IMR-90 (cell line): ENCODE measurements around the gene GLB1L. TPM values are rescaled to one million over a fixed set of nuclear protein-coding genes. Genes with fewer than 3 reads are reported as not detected.

ENCODE experiments used
- ATAC-seq: fragments of 200-7000 bp; cut with Tn5 transposase; 2 replicates; pipeline ENCODE4 v1.9.1; 2020; ENCODE audit warnings: low read depth, mild to moderate bottlenecking, moderate library complexity
- BruUV-seq: library from RNA; stranded (reverse); fragments of 400-500 nt; replicated peaks from 2 replicates; lab custom pipeline; 2021; lab: Mats Ljungman, UMichigan
- CTCF ChIA-PET: fragments of 300-600 bp; formaldehyde crosslinking; extraction: SDS; loops from one replicate; lab custom pipeline; 2021; ENCODE audit warnings: antibody characterized with exemption; lab: Yijun Ruan, JAX
- POLR2A ChIA-PET: fragments of 300-600 bp; sonication (Branson Sonifier 250); formaldehyde crosslinking; loops from one replicate; lab custom pipeline; 2022; ENCODE audit warnings: antibody characterized with exemption; ENCODE audit not compliant: unreplicated experiment; lab: Charles Lee
- DNase-seq: peaks from one replicate; pipeline ENCODE4 v3.0.0; 2013
- H2AFZ ChIP-seq: replicated peaks from 2 replicates; pipeline ENCODE3; 2013; ENCODE audit warnings: low read length, mild to moderate bottlenecking; ENCODE audit not compliant: poor library complexity
- H2AK5ac ChIP-seq: 2 replicates; pipeline ENCODE4 v1.6.1; 2013; ENCODE audit warnings: low read depth, low read length, inconsistent platforms
- H2AK9ac ChIP-seq: replicated peaks from 2 replicates; pipeline ENCODE3; 2013; ENCODE audit warnings: mild to moderate bottlenecking, low read depth, low read length, moderate library complexity; ENCODE audit not compliant: poor library complexity
- H2BK120ac ChIP-seq: 2 replicates; pipeline ENCODE4 v1.6.1; 2013; ENCODE audit warnings: low read depth, low read length, inconsistent platforms
- H2BK15ac ChIP-seq: 3 replicates; pipeline ENCODE4 v1.6.1; 2013; ENCODE audit warnings: low read depth, low read length, inconsistent platforms
- H2BK20ac ChIP-seq: 2 replicates; pipeline ENCODE4 v1.6.1; 2013; ENCODE audit warnings: low read depth, mild to moderate bottlenecking, inconsistent platforms, low read length, moderate library complexity
- H2BK5ac ChIP-seq: 2 replicates; pipeline ENCODE4 v1.6.1; 2013; ENCODE audit warnings: mild to moderate bottlenecking, low read depth, low read length, inconsistent platforms; ENCODE audit not compliant: poor library complexity, severe bottlenecking
- H3K14ac ChIP-seq: replicated peaks from 2 replicates; pipeline ENCODE4 v1.6.1; 2013; ENCODE audit warnings: low read depth, low read length, inconsistent platforms
- H3K18ac ChIP-seq: 2 replicates; pipeline ENCODE4 v1.6.1; 2013; ENCODE audit warnings: low read depth, low read length, control low read depth
- H3K23ac ChIP-seq: 2 replicates; pipeline ENCODE4 v1.6.1; 2013; ENCODE audit warnings: low read depth, low read length, inconsistent platforms
- H3K27ac ChIP-seq: 2 replicates; pipeline ENCODE4 v1.5.1; 2013; ENCODE audit warnings: mild to moderate bottlenecking, control low read depth, low read length; ENCODE audit not compliant: insufficient read depth
- H3K27me3 ChIP-seq: 2 replicates; pipeline ENCODE4 v1.6.1; 2013; ENCODE audit warnings: low read length; ENCODE audit not compliant: control insufficient read depth, insufficient read depth
- H3K36me3 ChIP-seq: 2 replicates; pipeline ENCODE4 v1.6.1; 2013; ENCODE audit warnings: low read length, mixed read lengths; ENCODE audit not compliant: control insufficient read depth, insufficient read depth
- H3K4ac ChIP-seq: 2 replicates; pipeline ENCODE4 v1.6.1; 2013; ENCODE audit warnings: low read depth, low read length, inconsistent platforms
- H3K4me1 ChIP-seq: 2 replicates; pipeline ENCODE4 v1.6.1; 2013; ENCODE audit warnings: low read length, mixed read lengths; ENCODE audit not compliant: control insufficient read depth, insufficient read depth
- H3K4me2 ChIP-seq: 2 replicates; pipeline ENCODE4 v1.6.1; 2013; ENCODE audit warnings: low read depth, mild to moderate bottlenecking, control low read depth, low read length, moderate library complexity
- H3K4me3 ChIP-seq: 2 replicates; pipeline ENCODE4 v1.5.1; 2013; ENCODE audit warnings: low read depth, mild to moderate bottlenecking, control low read depth, low read length, moderate library complexity; ENCODE audit not compliant: insufficient read depth
- H3K56ac ChIP-seq: 2 replicates; pipeline ENCODE4 v1.6.1; 2013; ENCODE audit warnings: low read length, inconsistent platforms; ENCODE audit not compliant: insufficient read depth; ENCODE audit errors: extremely low read depth
- H3K79me1 ChIP-seq, 2 experiments: 2 replicates each; pipeline ENCODE4 v1.6.1; 2013; ENCODE audit warnings: low read length in 2 of 2, inconsistent platforms in 1 of 2, low read depth in 1 of 2
- H3K9ac ChIP-seq: 2 replicates; pipeline ENCODE4 v1.6.1; 2013; ENCODE audit warnings: low read depth, low read length, control low read depth
- H3K9me1 ChIP-seq: 2 replicates; pipeline ENCODE4 v1.6.1; 2013; ENCODE audit warnings: low read length, inconsistent platforms; ENCODE audit not compliant: insufficient read depth
- H3K9me3 ChIP-seq: 2 replicates; pipeline ENCODE4 v1.6.1; 2013; ENCODE audit warnings: low read length; ENCODE audit not compliant: control insufficient read depth, insufficient read depth
- H4K20me1 ChIP-seq: 2 replicates; pipeline ENCODE4 v1.6.1; 2013; ENCODE audit warnings: low read length, inconsistent platforms; ENCODE audit not compliant: insufficient read depth
- H4K5ac ChIP-seq: 2 replicates; pipeline ENCODE4 v1.6.1; 2013; ENCODE audit warnings: mild to moderate bottlenecking, low read depth, low read length, control low read depth
- H4K8ac ChIP-seq, 2 experiments: 2 replicates each; pipeline ENCODE4 v1.6.1; 2013; ENCODE audit warnings: low read depth in 2 of 2, low read length in 2 of 2, control low read depth in 1 of 2, inconsistent platforms in 1 of 2
- H4K91ac ChIP-seq: 2 replicates; pipeline ENCODE4 v1.6.1; 2013; ENCODE audit warnings: low read depth, low read length, inconsistent platforms; ENCODE audit not compliant: insufficient read depth
- CEBPB ChIP-seq: IDR thresholded peaks from 2 replicates; pipeline ENCODE4 v1.6.1; 2012; ENCODE audit warnings: low read depth, low read length, improper control_type of control experiment
- CHD1 ChIP-seq: IDR thresholded peaks from 2 replicates; pipeline ENCODE4 v1.6.1; 2012; ENCODE audit warnings: low read depth, low read length, improper control_type of control experiment
- FOS ChIP-seq: fragments of 150-350 bp; IDR thresholded peaks from 2 replicates; pipeline ENCODE4 v1.6.1; 2016; ENCODE audit warnings: low read depth, low read length
- MAFK ChIP-seq: IDR thresholded peaks from 2 replicates; pipeline ENCODE4 v1.6.1; 2012; ENCODE audit warnings: low read depth, low read length, improper control_type of control experiment
- MAZ ChIP-seq: IDR thresholded peaks from 2 replicates; pipeline ENCODE4 v1.6.1; 2012; ENCODE audit warnings: low read depth, mild to moderate bottlenecking, low read length, improper control_type of control experiment, moderate library complexity, borderline replicate concordance
- MXI1 ChIP-seq: IDR thresholded peaks from 2 replicates; pipeline ENCODE4 v1.6.1; 2012; ENCODE audit warnings: low read depth, mild to moderate bottlenecking, low read length, moderate library complexity, borderline replicate concordance
- NFE2L2 ChIP-seq: fragments of 150-350 bp; IDR thresholded peaks from 2 replicates; pipeline ENCODE4 v1.6.1; 2016; ENCODE audit warnings: low read depth, mild to moderate bottlenecking, low read length
- POLR2A ChIP-seq: IDR thresholded peaks from 2 replicates; pipeline ENCODE4 v1.6.1; 2012; ENCODE audit warnings: mild to moderate bottlenecking, low read depth, low read length
- RAD21 ChIP-seq: IDR thresholded peaks from 2 replicates; pipeline ENCODE4 v1.6.1; 2012; ENCODE audit warnings: low read length, improper control_type of control experiment
- RFX5 ChIP-seq: IDR thresholded peaks from 2 replicates; pipeline ENCODE4 v1.8.0; 2012; ENCODE audit warnings: low read depth, mild to moderate bottlenecking, low read length, moderate library complexity
- SMC3 ChIP-seq: fragments of 150-350 bp; IDR thresholded peaks from 2 replicates; pipeline ENCODE4 v1.6.1; 2016; ENCODE audit warnings: low read depth, mild to moderate bottlenecking, antibody characterized with exemption, low read length, moderate library complexity
- WGBS, 2 experiments: methylation state at CpG; one replicate each; pipeline versions ENCODE4 v1.1.5 to v1.1.7; 2013; ENCODE audit warnings: missing lambda C conversion rate in 2 of 2; ENCODE audit not compliant: insufficient read length in 1 of 2; ENCODE audit errors: extremely low coverage in 2 of 2; 5-methylcytosine and 5-hydroxymethylcytosine counted together
- dilution Hi-C: fragments of 300-500 bp; cut with HindIII; formaldehyde crosslinking; loops from one replicate; pipeline ENCODE4 v1.14.3; 2018; ENCODE audit warnings: low sequenced_read_pairs; ENCODE audit not compliant: unreplicated experiment
- in situ Hi-C: fragments of 300-500 bp; cut with MboI; formaldehyde crosslinking; loops from 3 replicates; pipeline ENCODE4 v1.14.3; 2019; ENCODE audit warnings: low sequenced_read_pairs, inconsistent platforms, mixed read lengths
- intact Hi-C: fragments of 100-400 bp; cut with micrococcal nuclease; formaldehyde crosslinking; loops from 2 replicates; pipeline ENCODE4 v1.10.0; 2022
- polyA plus RNA-seq, 3 experiments: library from polyadenylated mRNA; depleted of rRNA; stranded (reverse); fragments of >200 nt; gene quantifications; 2 replicates each; pipeline ENCODE4 v1.2.3, GENCODE V29; 2012; ENCODE audit warnings: low replicate concordance in 1 of 3
- total RNA-seq: library from RNA; depleted of rRNA; stranded (reverse); fragments of >200 nt; gene quantifications from 2 replicates; pipeline ENCODE4 v1.2.3, GENCODE V29; 2012
- TF ChIP-seq, protein P1 (sequence below): fragments of 150-350 bp; IDR thresholded peaks from 2 replicates; pipeline ENCODE4 v1.6.1; 2016; ENCODE audit warnings: low read depth, mild to moderate bottlenecking, low read length, moderate library complexity, borderline replicate concordance
- TF ChIP-seq, protein P2 (sequence below): conservative IDR thresholded peaks from 2 replicates; pipeline ENCODE4 v1.5.1; 2012; ENCODE audit warnings: mild to moderate bottlenecking, low read depth, low read length, improper control_type of control experiment
- TF ChIP-seq, protein P3 (sequence below): fragments of 150-350 bp; IDR thresholded peaks from 2 replicates; pipeline ENCODE4 v1.6.1; 2017; ENCODE audit warnings: mild to moderate bottlenecking, antibody characterized with exemption, low read length, low read depth

The GLB1L gene
- total and polyA plus RNA-seq, 2 of the 4 experiments (the other 2 are of a cell fraction) = 4.1 to 6.2 TPM

DNA sequence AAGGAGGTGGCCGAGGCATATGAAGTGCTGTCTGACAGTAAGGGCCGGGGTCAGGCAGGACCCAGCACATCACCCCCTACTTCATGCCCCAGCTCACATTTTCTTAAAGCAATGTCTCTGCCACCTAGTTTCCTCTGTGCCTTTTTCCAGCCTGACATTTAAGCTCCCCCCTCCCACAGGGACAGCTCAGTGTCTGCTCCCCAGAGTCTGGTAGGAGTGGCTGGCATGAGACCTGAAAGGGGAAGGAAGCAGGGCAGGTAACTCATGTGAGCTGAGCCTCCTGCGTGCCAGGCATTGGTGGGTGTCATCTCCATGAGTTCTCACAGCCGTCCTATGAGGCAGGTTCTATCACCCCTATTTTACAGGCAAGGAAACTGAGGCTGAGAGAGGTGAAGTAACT, 35.4 kb upstream of the GLB1L start:
- Histone ChIP-seq H4K20me1 (peaks cover 2% of the 10 kb centered on the region; the same call in 1 of the 2 replicates), H3K4me2 (no peak overlapping the region; the same call in 1 of the 2 replicates), H3K27ac (no peak overlapping the region), H2AK9ac (peak overlapping the region; percentile 52), H4K91ac (no peak overlapping the region; the same call in 1 of the 2 replicates), H2BK20ac (no peak overlapping the region), H4K5ac (no peak overlapping the region), H3K4ac (0 out of 2 replicates have a peak overlapping the region, but pooled peaks have one; percentile 8), H3K9me1 (peaks cover 8% of the 10 kb centered on the region), H3K9me3 (no peaks in the 10 kb centered on the region), H2BK15ac (no peak overlapping the region), H4K8ac (no peak overlapping the region), H3K36me3 (peaks cover 48% of the 10 kb centered on the region), H2AK5ac (peak overlapping the region; percentile 56; the same call in 1 of the 2 replicates), H2AFZ (no peak overlapping the region), H3K18ac (no peak overlapping the region), H3K9ac (no peak overlapping the region), H3K23ac (0 out of 2 replicates have a peak overlapping the region, but pooled peaks have one; percentile 58), H3K27me3 (no peaks in the 10 kb centered on the region), H3K4me1 (peaks cover 12% of the 10 kb centered on the region), H2BK120ac (no peak overlapping the region), H3K14ac (no peak overlapping the region), H3K4me3 (no peak overlapping the region), H3K56ac (no peak overlapping the region), H2BK5ac (no peak overlapping the region), H3K79me1 (peaks cover 16 to 30% of the 10 kb centered on the region in 2 experiments)
- POLR2A ChIA-PET = no interaction called here
- TF ChIP-seq MAFK (no peak), FOS (no peak), RFX5 (no peak), CHD1 (no peak), NFE2L2 (no peak), RAD21 (no peak), POLR2A (no peak), MAZ (no peak), SMC3 (no peak), CEBPB (no peak), MXI1 (no peak)
- TF ChIP-seq, protein P1, sequence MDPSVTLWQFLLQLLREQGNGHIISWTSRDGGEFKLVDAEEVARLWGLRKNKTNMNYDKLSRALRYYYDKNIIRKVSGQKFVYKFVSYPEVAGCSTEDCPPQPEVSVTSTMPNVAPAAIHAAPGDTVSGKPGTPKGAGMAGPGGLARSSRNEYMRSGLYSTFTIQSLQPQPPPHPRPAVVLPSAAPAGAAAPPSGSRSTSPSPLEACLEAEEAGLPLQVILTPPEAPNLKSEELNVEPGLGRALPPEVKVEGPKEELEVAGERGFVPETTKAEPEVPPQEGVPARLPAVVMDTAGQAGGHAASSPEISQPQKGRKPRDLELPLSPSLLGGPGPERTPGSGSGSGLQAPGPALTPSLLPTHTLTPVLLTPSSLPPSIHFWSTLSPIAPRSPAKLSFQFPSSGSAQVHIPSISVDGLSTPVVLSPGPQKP = no peak
- TF ChIP-seq, protein P2, sequence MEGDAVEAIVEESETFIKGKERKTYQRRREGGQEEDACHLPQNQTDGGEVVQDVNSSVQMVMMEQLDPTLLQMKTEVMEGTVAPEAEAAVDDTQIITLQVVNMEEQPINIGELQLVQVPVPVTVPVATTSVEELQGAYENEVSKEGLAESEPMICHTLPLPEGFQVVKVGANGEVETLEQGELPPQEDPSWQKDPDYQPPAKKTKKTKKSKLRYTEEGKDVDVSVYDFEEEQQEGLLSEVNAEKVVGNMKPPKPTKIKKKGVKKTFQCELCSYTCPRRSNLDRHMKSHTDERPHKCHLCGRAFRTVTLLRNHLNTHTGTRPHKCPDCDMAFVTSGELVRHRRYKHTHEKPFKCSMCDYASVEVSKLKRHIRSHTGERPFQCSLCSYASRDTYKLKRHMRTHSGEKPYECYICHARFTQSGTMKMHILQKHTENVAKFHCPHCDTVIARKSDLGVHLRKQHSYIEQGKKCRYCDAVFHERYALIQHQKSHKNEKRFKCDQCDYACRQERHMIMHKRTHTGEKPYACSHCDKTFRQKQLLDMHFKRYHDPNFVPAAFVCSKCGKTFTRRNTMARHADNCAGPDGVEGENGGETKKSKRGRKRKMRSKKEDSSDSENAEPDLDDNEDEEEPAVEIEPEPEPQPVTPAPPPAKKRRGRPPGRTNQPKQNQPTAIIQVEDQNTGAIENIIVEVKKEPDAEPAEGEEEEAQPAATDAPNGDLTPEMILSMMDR = no peak
- TF ChIP-seq, protein P3, sequence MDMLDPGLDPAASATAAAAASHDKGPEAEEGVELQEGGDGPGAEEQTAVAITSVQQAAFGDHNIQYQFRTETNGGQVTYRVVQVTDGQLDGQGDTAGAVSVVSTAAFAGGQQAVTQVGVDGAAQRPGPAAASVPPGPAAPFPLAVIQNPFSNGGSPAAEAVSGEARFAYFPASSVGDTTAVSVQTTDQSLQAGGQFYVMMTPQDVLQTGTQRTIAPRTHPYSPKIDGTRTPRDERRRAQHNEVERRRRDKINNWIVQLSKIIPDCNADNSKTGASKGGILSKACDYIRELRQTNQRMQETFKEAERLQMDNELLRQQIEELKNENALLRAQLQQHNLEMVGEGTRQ = no peak
- dilution Hi-C loops (no loop called here), intact Hi-C loops (no loop called here), in situ Hi-C loops (no loop called here)
- DNase-seq (no peak), ATAC-seq (no peak)
- CTCF ChIA-PET = interaction anchor here (2.8 kb wide), 1 partner anchor 14 kb away, joined by 11 read pairs; no protein-coding TSS in a partner anchor
- WGBS, 2 experiments = no CpG with 5 or more reads among the region's 4 CpGs
- BruUV-seq = TSS peak; percentile 45
